Measurements from ENCODE around the gene ARHGEF1. TPM values are rescaled to one million over a fixed set of nuclear protein-coding genes. Genes with fewer than 3 reads are reported as not detected.

The ARHGEF1 gene
- total RNA-seq, 1 experiment from 2014 or later: 50.8 TPM

GRCh38 chr19:41896581-41896942 is 13.6 kb downstream of the ARHGEF1 start:
- ChIA-PET CTCF (no interaction called here), POLR2A (ENCODE audit: unreplicated experiment) (no interaction called here)
- H2AFZ ChIP-seq (ENCODE audit: low read length): no peak overlapping the region
- no TSS peak for BruUV-seq (replicated peaks)
- H3K79me2 ChIP-seq (ENCODE audit: low read length): no peaks in the 10 kb centered on the region
- TF ChIP-seq EZH2phosphoT487 (IDR thresholded peaks at IDR 0.05; ENCODE audit: borderline replicate concordance, low read length): no peak
- no peak overlapping the region for H3K4me3 ChIP-seq (ENCODE audit: low read length)
- DNase-seq (no peak), ATAC-seq (no peak)
- no peaks in the 10 kb centered on the region for H3F3A ChIP-seq (ENCODE audit: low read length, unreplicated experiment)
- no peak overlapping the region for H3K9ac ChIP-seq (ENCODE audit: low read length)
- no peak overlapping the region for H3K27ac ChIP-seq (ENCODE audit: low read length)
- H4K20me1 ChIP-seq (ENCODE audit: low read length): no peaks in the 10 kb centered on the region
- H3K4me2 ChIP-seq (ENCODE audit: low read length): no peak overlapping the region
- intact Hi-C loops (cut with micrococcal nuclease): no loop called here
- no peaks in the 10 kb centered on the region for H3K4me1 ChIP-seq (ENCODE audit: insufficient read depth, low read length)
- no peaks in the 10 kb centered on the region for H3K27me3 ChIP-seq (ENCODE audit: low read length)
- H3K9me2 ChIP-seq (replicated peaks; ENCODE audit: low read length): no peaks in the 10 kb centered on the region
- no peaks in the 10 kb centered on the region for H3K9me3 ChIP-seq (ENCODE audit: low read length)
- peaks cover 2% of the 10 kb centered on the region; the same call in 1 of the 2 replicates for H3K36me3 ChIP-seq (ENCODE audit: low read depth, low read length)

GRCh38 chr19:41897181-41897580 is 14.2 kb downstream of the ARHGEF1 start:
- no peaks in the 10 kb centered on the region for H4K20me1 ChIP-seq (ENCODE audit: low read length)
- H3K9me3 ChIP-seq (ENCODE audit: low read length): no peaks in the 10 kb centered on the region
- intact Hi-C loops (cut with micrococcal nuclease): no loop called here
- no peaks in the 10 kb centered on the region for H3F3A ChIP-seq (ENCODE audit: low read length, unreplicated experiment)
- H3K36me3 ChIP-seq (ENCODE audit: low read depth, low read length): peaks cover 3% of the 10 kb centered on the region; the same call in 1 of the 2 replicates
- no peaks in the 10 kb centered on the region for H3K4me1 ChIP-seq (ENCODE audit: insufficient read depth, low read length)
- H3K9me2 ChIP-seq (replicated peaks; ENCODE audit: low read length): no peaks in the 10 kb centered on the region
- H3K4me2 ChIP-seq (ENCODE audit: low read length): no peak overlapping the region
- H2AFZ ChIP-seq (ENCODE audit: low read length): no peak overlapping the region
- BruUV-seq (replicated peaks): no TSS peak
- H3K27me3 ChIP-seq (ENCODE audit: low read length): no peaks in the 10 kb centered on the region
- DNase-seq (no peak), ATAC-seq (no peak)
- H3K4me3 ChIP-seq (ENCODE audit: low read length): no peak overlapping the region
- no peak overlapping the region for H3K27ac ChIP-seq (ENCODE audit: low read length)
- POLR2A ChIA-PET (ENCODE audit: unreplicated experiment): no interaction called here
- H3K9ac ChIP-seq (ENCODE audit: low read length): no peak overlapping the region
- CTCF ChIA-PET: no interaction called here
- no peak for TF ChIP-seq EZH2phosphoT487 (IDR thresholded peaks at IDR 0.05; ENCODE audit: borderline replicate concordance, low read length)
- no peak for TF ChIP-seq EZH2 (IDR thresholded peaks at IDR 0.05; ENCODE audit: low read length, unreplicated experiment)
- TF ChIP-seq, protein P1, sequence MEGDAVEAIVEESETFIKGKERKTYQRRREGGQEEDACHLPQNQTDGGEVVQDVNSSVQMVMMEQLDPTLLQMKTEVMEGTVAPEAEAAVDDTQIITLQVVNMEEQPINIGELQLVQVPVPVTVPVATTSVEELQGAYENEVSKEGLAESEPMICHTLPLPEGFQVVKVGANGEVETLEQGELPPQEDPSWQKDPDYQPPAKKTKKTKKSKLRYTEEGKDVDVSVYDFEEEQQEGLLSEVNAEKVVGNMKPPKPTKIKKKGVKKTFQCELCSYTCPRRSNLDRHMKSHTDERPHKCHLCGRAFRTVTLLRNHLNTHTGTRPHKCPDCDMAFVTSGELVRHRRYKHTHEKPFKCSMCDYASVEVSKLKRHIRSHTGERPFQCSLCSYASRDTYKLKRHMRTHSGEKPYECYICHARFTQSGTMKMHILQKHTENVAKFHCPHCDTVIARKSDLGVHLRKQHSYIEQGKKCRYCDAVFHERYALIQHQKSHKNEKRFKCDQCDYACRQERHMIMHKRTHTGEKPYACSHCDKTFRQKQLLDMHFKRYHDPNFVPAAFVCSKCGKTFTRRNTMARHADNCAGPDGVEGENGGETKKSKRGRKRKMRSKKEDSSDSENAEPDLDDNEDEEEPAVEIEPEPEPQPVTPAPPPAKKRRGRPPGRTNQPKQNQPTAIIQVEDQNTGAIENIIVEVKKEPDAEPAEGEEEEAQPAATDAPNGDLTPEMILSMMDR (conservative IDR thresholded peaks at IDR 0.05; ENCODE audit: low read depth, low read length): no peak
- H3K79me2 ChIP-seq (ENCODE audit: low read length): no peaks in the 10 kb centered on the region

DNA sequence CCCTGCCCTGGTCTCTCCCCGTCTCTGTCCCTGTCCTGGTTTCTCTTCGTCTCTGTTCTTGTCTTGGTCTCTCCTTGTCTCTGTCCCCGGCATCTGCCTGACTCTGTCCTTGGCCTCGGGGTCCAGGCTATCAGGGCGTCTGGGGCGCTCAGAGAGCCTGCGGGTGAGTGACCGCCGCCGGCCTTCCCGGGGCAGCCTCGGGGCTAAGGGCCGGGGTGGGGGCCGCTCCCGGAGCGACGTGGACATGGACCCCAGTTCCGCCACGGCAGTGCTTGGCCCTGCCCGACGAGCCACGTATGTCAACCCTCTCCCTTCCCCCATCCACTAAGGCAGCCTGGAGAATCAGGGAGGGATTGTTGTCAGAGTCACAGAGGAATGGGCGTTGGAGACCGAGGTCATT is 14.8 kb downstream of the ARHGEF1 start:
- H3K36me3 ChIP-seq (ENCODE audit: low read depth, low read length): peaks cover 9% of the 10 kb centered on the region; the same call in 1 of the 2 replicates
- DNase-seq (no peak), ATAC-seq (no peak)
- no peaks in the 10 kb centered on the region for H3K9me2 ChIP-seq (replicated peaks; ENCODE audit: low read length)
- intact Hi-C loops (cut with micrococcal nuclease): no loop called here
- TF ChIP-seq EZH2phosphoT487 (IDR thresholded peaks at IDR 0.05; ENCODE audit: borderline replicate concordance, low read length): no peak
- TF ChIP-seq, protein P1 (conservative IDR thresholded peaks at IDR 0.05; ENCODE audit: low read depth, low read length): no peak
- no peak for TF ChIP-seq EZH2 (IDR thresholded peaks at IDR 0.05; ENCODE audit: low read length, unreplicated experiment)
- POLR2A ChIA-PET (ENCODE audit: unreplicated experiment): no interaction called here
- no peaks in the 10 kb centered on the region for H3K4me1 ChIP-seq (ENCODE audit: insufficient read depth, low read length)
- no peak overlapping the region for H2AFZ ChIP-seq (ENCODE audit: low read length)
- H3K4me2 ChIP-seq (ENCODE audit: low read length): no peak overlapping the region
- H3F3A ChIP-seq (ENCODE audit: low read length, unreplicated experiment): no peaks in the 10 kb centered on the region
- H4K20me1 ChIP-seq (ENCODE audit: low read length): no peaks in the 10 kb centered on the region
- CTCF ChIA-PET: no interaction called here
- H3K79me2 ChIP-seq (ENCODE audit: low read length): no peaks in the 10 kb centered on the region
- no peak overlapping the region for H3K4me3 ChIP-seq (ENCODE audit: low read length)
- H3K9me3 ChIP-seq (ENCODE audit: low read length): no peaks in the 10 kb centered on the region
- no peak overlapping the region for H3K9ac ChIP-seq (ENCODE audit: low read length)
- H3K27ac ChIP-seq (ENCODE audit: low read length): no peak overlapping the region
- H3K27me3 ChIP-seq (ENCODE audit: low read length): no peaks in the 10 kb centered on the region
- TSS peak; percentile 29 for BruUV-seq (replicated peaks)
